Naive thymus-derived CD4-positive, alpha-beta T cell (primary cell): Measurements from ENCODE around the gene TLX2. TPM values are rescaled to one million over a fixed set of nuclear protein-coding genes. Genes with fewer than 3 reads are reported as not detected.

ENCODE experiments used
- ATAC-seq: fragments of 150-1000 bp; cut with Tn5 transposase; 2 replicates; pipeline ENCODE4 v1.10.0; 2021; ENCODE audit warnings: mild to moderate bottlenecking, moderate library complexity
- CTCF ChIA-PET: fragments of 350-600 bp; sonication (Branson Sonifier 250); formaldehyde crosslinking; loops from one replicate; lab custom pipeline; 2021; ENCODE audit warnings: antibody characterized with exemption; lab: Charles Lee
- POLR2A ChIA-PET: fragments of 350-600 bp; sonication (Branson Sonifier 250); formaldehyde crosslinking; loops from one replicate; lab custom pipeline; 2021; ENCODE audit warnings: antibody characterized with exemption, inconsistent platforms; lab: Charles Lee
- DNase-seq, 9 donors: peaks; one replicate each; pipeline versions ENCODE4 v3.0.0 to v3.0.0-alpha.2; 2020 to 2022; ENCODE audit warnings: mixed read lengths in 1 of 9
- H3K27ac ChIP-seq: one replicate; pipeline ENCODE4 v1.7.0; 2013; ENCODE audit warnings: mild to moderate bottlenecking, low read depth, low read length, moderate library complexity
- H3K27me3 ChIP-seq, 2 donors: one replicate each; pipeline ENCODE4 v1.7.0; 2013; ENCODE audit warnings: low read length in 2 of 2, mild to moderate bottlenecking in 2 of 2, moderate library complexity in 2 of 2; ENCODE audit not compliant: control insufficient read depth in 2 of 2, insufficient read depth in 2 of 2
- H3K36me3 ChIP-seq, 3 experiments: 1 replicate in 2 of 3; 2 replicates in 1 of 3; pipeline ENCODE4 v1.7.0; 2013; ENCODE audit warnings: low read length in 3 of 3, mild to moderate bottlenecking in 3 of 3, moderate library complexity in 1 of 3; ENCODE audit not compliant: insufficient read depth in 3 of 3, control insufficient read depth in 2 of 3
- H3K4me1 ChIP-seq, 2 donors: one replicate each; pipeline ENCODE4 v1.7.0; 2013; ENCODE audit warnings: low read length in 2 of 2, mild to moderate bottlenecking in 2 of 2, moderate library complexity in 1 of 2; ENCODE audit not compliant: control insufficient read depth in 2 of 2, insufficient read depth in 2 of 2
- H3K4me3 ChIP-seq: 2 replicates; pipeline ENCODE4 v1.7.0; 2013; ENCODE audit warnings: mild to moderate bottlenecking, low read length
- H3K9me3 ChIP-seq, 3 experiments: 1 replicate in 2 of 3; 2 replicates in 1 of 3; pipeline ENCODE4 v1.7.0; 2013; ENCODE audit warnings: low read length in 3 of 3; ENCODE audit not compliant: control insufficient read depth in 2 of 3
- H3K27ac Mint-ChIP-seq, 9 donors: one replicate each; pipeline ENCODE4 v1.8.0; 2020 to 2022; ENCODE audit warnings: mixed read lengths in 9 of 9, mild to moderate bottlenecking in 8 of 9, moderate library complexity in 5 of 9, inconsistent platforms in 2 of 9
- H3K27me3 Mint-ChIP-seq, 5 donors: one replicate each; pipeline ENCODE4 v1.8.0; 2021 to 2022; ENCODE audit warnings: mixed read lengths in 5 of 5, mild to moderate bottlenecking in 1 of 5
- H3K36me3 Mint-ChIP-seq, 5 donors: one replicate each; pipeline ENCODE4 v1.8.0; 2020 to 2022; ENCODE audit warnings: mixed read lengths in 5 of 5, mild to moderate bottlenecking in 3 of 5, inconsistent platforms in 1 of 5
- H3K4me1 Mint-ChIP-seq, 7 donors: one replicate each; pipeline ENCODE4 v1.8.0; 2020 to 2022; ENCODE audit warnings: mixed read lengths in 7 of 7, mild to moderate bottlenecking in 3 of 7, inconsistent platforms in 1 of 7
- H3K4me3 Mint-ChIP-seq, 10 donors: one replicate each; pipeline ENCODE4 v1.8.0; 2020 to 2022; ENCODE audit warnings: mild to moderate bottlenecking in 10 of 10, mixed read lengths in 10 of 10, moderate library complexity in 6 of 10, inconsistent platforms in 2 of 10
- H3K9me3 Mint-ChIP-seq, 11 donors: one replicate each; pipeline ENCODE4 v1.8.0; 2020 to 2022; ENCODE audit warnings: mixed read lengths in 11 of 11, mild to moderate bottlenecking in 4 of 11, inconsistent platforms in 1 of 11, moderate library complexity in 1 of 11
- intact Hi-C, 2 donors: fragments of 100-400 bp; cut with micrococcal nuclease; formaldehyde crosslinking; loops; one replicate each; pipeline ENCODE4 v1.15.1; 2023
- polyA plus RNA-seq, 2 donors: library from polyadenylated mRNA; unstranded; fragments of 300-500 nt; fragmentation: Illumina TruSeq; gene quantifications; one replicate each; pipeline ENCODE4 v1.2.3, GENCODE V29; 2021
- total RNA-seq, 6 experiments: library from RNA in 5 of 6; stranded (reverse) in 5 of 6; gene quantifications; 1 replicate in 5 of 6; 2 replicates in 1 of 6; pipeline ENCODE4 v1.2.3 and lab custom pipeline; 2021 to 2026

The TLX2 gene
- total and polyA plus RNA-seq, 7 experiments from 2014 or later: 0.34 to 0.66 TPM; not detected in 5

- CTCF ChIA-PET: interaction anchor here (1.8 kb wide), 1 partner anchor 11 kb away, joined by 5 read pairs; the partner anchor contains the start of gene CCDC142
- POLR2A ChIA-PET: interaction anchor here (0.9 to 1.5 kb wide), 2 partner anchors 10 to 23 kb away, joined by 3 to 4 read pairs; partner anchors contain the start of genes CCDC142 and TTC31
Observed at GRCh38 chr2:74493546-74493945, 20.7 kb upstream of the TLX2 start.

GRCh38 chr2:74495440-74495839 lies 18.8 kb upstream of the TLX2 start:
- Mint-ChIP-seq H3K9me3 (no peaks in the 10 kb centered on the region), H3K4me3 (no peak overlapping the region), H3K36me3 (peaks cover 11 to 39% (median 16%) of the 10 kb centered on the region in 5 donors), H3K27ac (peak overlapping the region in 1 of 9 donors; percentile 55), H3K27me3 (peaks cover 18 to 29% (median 20%) of the 10 kb centered on the region in 5 donors), H3K4me1 (peaks cover 15 to 24% (median 20%) of the 10 kb centered on the region in 7 donors)
- CTCF ChIA-PET: no interaction called here
- Histone ChIP-seq H3K4me1 (peaks cover 8 to 21% of the 10 kb centered on the region in 2 donors), H3K4me3 (no peak overlapping the region), H3K27ac (no peak overlapping the region), H3K27me3 (peaks cover 0 to 22% of the 10 kb centered on the region in 2 donors), H3K36me3 (peaks cover 4 to 41% (median 5%) of the 10 kb centered on the region in 3 experiments), H3K9me3 (no peaks in the 10 kb centered on the region)
- ATAC-seq: no peak
- DNase-seq: no peak
- intact Hi-C loops: no loop called here
- POLR2A ChIA-PET: no interaction called here

More at GRCh38 chr2:74493546-74493945, 20.7 kb upstream of the TLX2 start:
- intact Hi-C loops: no loop called here
- DNase-seq: no peak
- ATAC-seq: no peak
- Mint-ChIP-seq H3K9me3 (peaks cover 0 to 2% (median 0%) of the 10 kb centered on the region in 11 donors), H3K27me3 (peaks cover 5 to 12% (median 7%) of the 10 kb centered on the region in 5 donors), H3K27ac (no peak overlapping the region), H3K4me1 (peaks cover 5 to 15% (median 9%) of the 10 kb centered on the region in 7 donors), H3K4me3 (no peak overlapping the region), H3K36me3 (peaks cover 14 to 52% (median 23%) of the 10 kb centered on the region in 5 donors)
- no peak overlapping the region for H3K27ac ChIP-seq
- H3K4me3 ChIP-seq: no peak overlapping the region
- H3K27me3 ChIP-seq: peaks cover 0 to 7% of the 10 kb centered on the region in 2 donors
- peaks cover 2 to 11% of the 10 kb centered on the region in 2 donors for H3K4me1 ChIP-seq
- peaks cover 5 to 59% (median 8%) of the 10 kb centered on the region in 3 experiments for H3K36me3 ChIP-seq
- H3K9me3 ChIP-seq: no peaks in the 10 kb centered on the region

- intact Hi-C loops: no loop called here
- ChIA-PET POLR2A (interaction anchor here (0.6 to 1.2 kb wide), 4 partner anchors 10 to 156 kb away, joined by 3 to 4 read pairs (median 3); partner anchors contain the start of genes HTRA2, PCGF1 and WBP1), CTCF (no interaction called here)
- H3K9me3 ChIP-seq: no peaks in the 10 kb centered on the region
- peaks cover 8 to 21% of the 10 kb centered on the region in 2 donors for H3K4me1 ChIP-seq
- peak overlapping the region; percentile 61 for H3K4me3 ChIP-seq
- Mint-ChIP-seq H3K27me3 (peaks cover 33 to 46% (median 35%) of the 10 kb centered on the region in 5 donors), H3K27ac (peak overlapping the region in 2 of 9 donors; percentile 13 to 59), H3K36me3 (peaks cover 4 to 25% (median 11%) of the 10 kb centered on the region in 5 donors), H3K4me3 (peak overlapping the region; percentile 63 to 97 (median 86)), H3K9me3 (no peaks in the 10 kb centered on the region), H3K4me1 (peaks cover 16 to 30% (median 22%) of the 10 kb centered on the region in 7 donors)
- peaks cover 0 to 26% of the 10 kb centered on the region in 2 donors for H3K27me3 ChIP-seq
- peaks cover 0 to 23% (median 0%) of the 10 kb centered on the region in 3 experiments for H3K36me3 ChIP-seq
- DNase-seq (no peak), ATAC-seq (no peak)
- no peak overlapping the region for H3K27ac ChIP-seq
Observed at GRCh38 chr2:74496997-74497776, 17.1 kb upstream of the TLX2 start.

GRCh38 chr2:74497777-74498499 lies 16.3 kb upstream of the TLX2 start:
- peaks cover 8 to 29% of the 10 kb centered on the region in 2 donors for H3K4me1 ChIP-seq
- peak overlapping the region; percentile 61 for H3K4me3 ChIP-seq
- Mint-ChIP-seq H3K9me3 (no peaks in the 10 kb centered on the region), H3K27me3 (peaks cover 39 to 53% (median 42%) of the 10 kb centered on the region in 5 donors), H3K27ac (peak overlapping the region in 5 of 9 donors; percentile 3 to 85 (median 40)), H3K4me1 (peaks cover 19 to 38% (median 30%) of the 10 kb centered on the region in 7 donors), H3K4me3 (peak overlapping the region; percentile 63 to 97 (median 86)), H3K36me3 (peaks cover 4 to 20% (median 11%) of the 10 kb centered on the region in 5 donors)
- H3K36me3 ChIP-seq: peaks cover 0 to 16% (median 0%) of the 10 kb centered on the region in 3 experiments
- ChIA-PET CTCF (no interaction called here), POLR2A (interaction anchor here (0.6 to 1.2 kb wide), 3 partner anchors 9 to 155 kb away, joined by 3 to 4 read pairs (median 3); partner anchors contain the start of genes PCGF1 and WBP1)
- peak in 1 of 9 donors; percentile 40 for DNase-seq
- intact Hi-C loops: loop anchor here in 1 of 2 donors (1.0 to 2.0 kb wide), 3 partner anchors 9 to 31 kb away; partner anchors contain the start of genes AUP1, HTRA2, PCGF1 and TLX2
- H3K27ac ChIP-seq: no peak overlapping the region
- H3K9me3 ChIP-seq: no peaks in the 10 kb centered on the region
- peak; percentile 41 for ATAC-seq
- peaks cover 4 to 33% of the 10 kb centered on the region in 2 donors for H3K27me3 ChIP-seq

GRCh38 chr2:74498500-74499266 lies 15.6 kb upstream of the TLX2 start:
- H3K4me1 Mint-ChIP-seq: peaks cover 20 to 45% (median 37%) of the 10 kb centered on the region in 7 donors
- Histone ChIP-seq H3K9me3 (no peaks in the 10 kb centered on the region), H3K4me1 (peaks cover 13 to 35% of the 10 kb centered on the region in 2 donors), H3K27ac (no peak overlapping the region), H3K36me3 (peaks cover 0 to 8% (median 0%) of the 10 kb centered on the region in 3 experiments), H3K27me3 (peaks cover 4 to 33% of the 10 kb centered on the region in 2 donors), H3K4me3 (peak overlapping the region; percentile 61)
- peak overlapping the region; percentile 63 to 97 (median 86) for H3K4me3 Mint-ChIP-seq
- peak overlapping the region in 4 of 9 donors; percentile 3 to 85 (median 33) for H3K27ac Mint-ChIP-seq
- no peaks in the 10 kb centered on the region for H3K9me3 Mint-ChIP-seq
- intact Hi-C loops: loop anchor here in 1 of 2 donors (1.0 to 2.0 kb wide), 3 partner anchors 9 to 31 kb away; partner anchors contain the start of genes AUP1, HTRA2, PCGF1 and TLX2
- ATAC-seq (peak; percentile 52), DNase-seq (peak in 2 of 9 donors; percentile 29 to 37)
- H3K36me3 Mint-ChIP-seq: peaks cover 2 to 12% (median 8%) of the 10 kb centered on the region in 5 donors
- H3K27me3 Mint-ChIP-seq: peaks cover 39 to 58% (median 47%) of the 10 kb centered on the region in 5 donors
- ChIA-PET POLR2A (interaction anchor here (1.1 to 1.4 kb wide), 2 partner anchors 9 to 40 kb away, joined by 3 to 4 read pairs; partner anchors contain the start of genes PCGF1 and WBP1), CTCF (no interaction called here)
